Stimulated activated CD8-positive, alpha-beta memory T cell treated with anti-CD3 and anti-CD28 coated beads, Interleukin-15, amount 100 ng/mL, for 4 hours (primary cell): ENCODE data around the gene THOC6.
A peak's percentile ranks its signal among the peaks of the same experiment; 100 is the strongest.
"Not testable (repeated sequence)": the region's sequence is repeated elsewhere in the genome, so short reads cannot be mapped to it uniquely, and the experiment has no call there.

Experiments used
- DNase-seq, 2 donors: peaks; one replicate each; pipeline ENCODE4 v3.0.0-alpha.2; 2020; ENCODE audit warnings: low read depth in 2 of 2

The THOC6 gene

DNA sequence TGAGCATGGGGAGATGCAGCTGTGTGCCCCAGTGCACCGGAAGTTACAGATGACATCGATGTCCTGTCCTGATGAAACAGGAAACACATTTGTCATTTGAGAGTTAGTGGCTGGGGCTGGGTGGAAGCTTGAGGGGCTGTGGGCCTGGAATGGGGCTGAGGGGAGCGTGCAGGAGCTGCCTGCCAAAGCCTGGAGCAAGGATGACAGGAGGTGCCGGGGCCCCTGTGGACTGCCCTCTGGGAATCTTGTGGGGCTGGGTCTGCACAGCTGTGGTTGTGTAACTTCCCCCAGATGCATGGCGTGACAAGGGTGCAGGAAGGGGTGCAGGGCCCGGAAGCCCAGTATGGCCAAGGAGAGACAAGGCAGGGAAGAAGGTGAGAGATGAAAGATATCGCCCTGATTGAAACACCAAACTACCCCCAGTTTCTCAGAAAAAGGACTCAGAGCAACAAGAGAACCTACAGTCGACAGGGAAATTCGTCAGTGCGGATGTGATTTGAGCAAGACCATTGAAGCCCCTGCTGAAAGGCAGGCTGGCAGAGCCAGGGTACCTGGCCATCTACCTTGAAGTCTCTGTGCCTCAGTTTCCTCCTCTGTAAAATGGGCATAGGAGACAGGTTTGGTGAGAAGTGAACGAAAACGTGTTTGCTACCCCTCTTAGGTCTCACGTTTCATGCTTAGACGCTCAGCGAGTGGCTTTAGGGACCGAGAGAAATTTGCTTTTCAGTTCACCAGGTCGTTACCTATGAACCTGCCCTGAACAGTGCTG, 31.3 kb downstream of the THOC6 start:
- DNase-seq, result no peak

DNA sequence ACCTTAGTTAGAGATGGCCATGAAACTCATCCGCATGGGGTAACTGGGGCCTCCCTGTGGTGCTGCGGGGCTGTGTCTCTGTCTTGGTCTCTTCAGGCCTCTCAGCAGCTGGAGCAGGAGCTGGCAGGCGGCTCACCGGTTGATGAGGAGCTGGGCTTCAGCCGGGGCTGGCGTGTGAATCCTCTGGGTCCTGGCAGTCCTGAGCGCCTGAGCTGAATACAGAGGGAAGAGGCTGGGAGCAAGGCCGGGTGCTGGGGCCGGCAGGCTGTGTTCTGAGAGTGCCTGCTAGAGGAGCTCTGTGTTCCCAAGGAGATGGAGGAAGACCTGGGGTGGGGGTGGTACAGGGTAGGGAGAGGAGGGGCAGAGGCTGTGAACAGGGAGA, 31.9 kb downstream of the THOC6 start:
- DNase-seq, result not testable (repeated sequence)

DNA sequence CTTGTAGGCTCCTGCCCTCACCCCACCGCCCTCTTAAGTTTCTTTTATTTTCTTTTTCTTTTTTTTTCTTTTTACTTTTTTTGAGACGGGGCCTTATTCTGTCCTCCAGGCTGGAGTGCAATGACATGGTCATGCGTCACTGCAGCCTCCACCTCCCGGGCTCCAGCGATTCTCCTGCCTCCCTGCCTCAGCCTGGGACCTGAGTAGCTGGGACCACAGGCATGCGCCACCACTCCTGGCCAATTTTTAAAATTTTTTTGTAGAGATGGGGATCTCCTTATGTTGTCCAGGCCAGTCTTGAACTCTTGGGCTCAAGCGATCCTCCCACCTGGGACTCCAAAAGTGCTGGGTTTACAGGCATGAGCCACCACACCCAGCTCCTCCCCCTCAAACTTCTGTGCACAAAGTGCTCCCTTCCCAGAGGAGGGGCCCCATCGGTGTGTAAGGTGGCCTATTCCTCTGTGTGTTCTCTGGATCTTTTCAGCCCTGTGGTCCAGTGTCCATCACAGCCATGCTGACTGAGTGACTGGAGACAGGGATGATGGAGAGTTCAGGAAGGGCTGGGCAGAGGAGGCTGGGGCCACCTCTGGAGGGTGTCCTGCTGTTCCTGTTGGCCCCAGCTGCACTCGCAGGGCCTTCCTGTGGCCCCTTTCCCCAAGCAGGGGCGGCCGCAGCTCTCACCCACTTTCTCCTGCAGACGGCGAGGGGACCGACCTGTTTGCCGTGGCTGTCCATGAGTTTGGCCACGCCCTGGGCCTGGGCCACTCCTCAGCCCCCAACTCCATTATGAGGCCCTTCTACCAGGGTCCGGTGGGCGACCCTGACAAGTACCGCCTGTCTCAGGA, 32.7 kb downstream of the THOC6 start:
- DNase-seq, result no peak

DNA sequence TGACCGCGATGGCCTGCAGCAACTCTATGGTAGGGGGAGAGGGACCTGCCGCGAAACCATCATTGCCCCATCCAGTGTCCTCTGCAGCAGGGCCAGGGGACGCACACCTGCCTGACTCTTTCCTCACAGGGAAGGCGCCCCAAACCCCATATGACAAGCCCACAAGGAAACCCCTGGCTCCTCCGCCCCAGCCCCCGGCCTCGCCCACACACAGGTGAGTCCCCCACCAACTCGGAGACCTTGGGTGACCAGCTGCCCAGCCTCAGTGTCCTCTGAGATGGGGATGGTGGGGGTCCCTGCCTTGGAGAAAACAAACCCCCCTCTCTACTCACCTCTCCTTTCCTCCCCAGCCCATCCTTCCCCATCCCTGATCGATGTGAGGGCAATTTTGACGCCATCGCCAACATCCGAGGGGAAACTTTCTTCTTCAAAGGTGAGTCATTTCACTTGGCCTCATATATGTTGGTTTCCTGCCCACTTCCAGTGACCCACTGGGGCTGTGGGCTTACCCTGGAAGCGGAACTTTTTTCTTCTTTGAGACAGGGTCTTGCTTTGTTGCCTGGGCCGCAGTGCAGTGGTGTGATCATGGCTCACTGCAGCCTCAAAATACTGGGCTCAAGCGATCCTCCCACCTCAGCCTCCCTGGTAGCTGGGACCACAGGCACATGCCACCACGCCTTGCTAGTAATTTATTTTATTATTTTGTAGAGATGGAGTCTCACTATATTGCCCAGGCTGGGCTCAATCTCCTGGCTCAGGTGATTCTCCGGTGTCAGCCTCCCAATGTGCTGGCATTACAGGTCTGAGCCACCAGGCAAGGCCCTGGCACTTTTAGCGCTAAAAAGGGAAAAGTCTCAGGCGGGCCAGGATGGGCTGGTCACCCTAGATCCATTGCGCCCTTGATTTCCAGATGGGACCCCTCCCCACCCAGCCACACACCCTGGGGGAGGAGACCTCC, 33.6 kb downstream of the THOC6 start:
- DNase-seq, result no peak

DNA sequence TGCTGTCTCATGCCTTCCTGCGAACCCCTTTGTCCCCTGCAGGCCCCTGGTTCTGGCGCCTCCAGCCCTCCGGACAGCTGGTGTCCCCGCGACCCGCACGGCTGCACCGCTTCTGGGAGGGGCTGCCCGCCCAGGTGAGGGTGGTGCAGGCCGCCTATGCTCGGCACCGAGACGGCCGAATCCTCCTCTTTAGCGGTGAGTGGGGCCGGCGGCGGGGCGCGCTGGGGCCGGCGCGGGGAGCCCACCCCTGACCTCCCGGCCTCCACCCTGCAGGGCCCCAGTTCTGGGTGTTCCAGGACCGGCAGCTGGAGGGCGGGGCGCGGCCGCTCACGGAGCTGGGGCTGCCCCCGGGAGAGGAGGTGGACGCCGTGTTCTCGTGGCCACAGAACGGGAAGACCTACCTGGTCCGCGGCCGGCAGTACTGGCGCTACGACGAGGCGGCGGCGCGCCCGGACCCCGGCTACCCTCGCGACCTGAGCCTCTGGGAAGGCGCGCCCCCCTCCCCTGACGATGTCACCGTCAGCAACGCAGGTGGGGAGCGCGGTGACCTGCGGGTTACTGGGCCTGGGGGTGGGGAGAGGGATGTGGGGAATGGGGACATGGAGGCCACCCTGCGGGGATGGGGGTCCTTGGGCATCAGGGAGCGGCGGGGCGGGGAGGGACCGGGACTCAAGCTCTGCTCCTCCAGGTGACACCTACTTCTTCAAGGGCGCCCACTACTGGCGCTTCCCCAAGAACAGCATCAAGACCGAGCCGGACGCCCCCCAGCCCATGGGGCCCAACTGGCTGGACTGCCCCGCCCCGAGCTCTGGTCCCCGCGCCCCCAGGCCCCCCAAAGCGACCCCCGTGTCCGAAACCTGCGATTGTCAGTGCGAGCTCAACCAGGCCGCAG, 34.5 kb downstream of the THOC6 start:
- DNase-seq, result no peak

DNA sequence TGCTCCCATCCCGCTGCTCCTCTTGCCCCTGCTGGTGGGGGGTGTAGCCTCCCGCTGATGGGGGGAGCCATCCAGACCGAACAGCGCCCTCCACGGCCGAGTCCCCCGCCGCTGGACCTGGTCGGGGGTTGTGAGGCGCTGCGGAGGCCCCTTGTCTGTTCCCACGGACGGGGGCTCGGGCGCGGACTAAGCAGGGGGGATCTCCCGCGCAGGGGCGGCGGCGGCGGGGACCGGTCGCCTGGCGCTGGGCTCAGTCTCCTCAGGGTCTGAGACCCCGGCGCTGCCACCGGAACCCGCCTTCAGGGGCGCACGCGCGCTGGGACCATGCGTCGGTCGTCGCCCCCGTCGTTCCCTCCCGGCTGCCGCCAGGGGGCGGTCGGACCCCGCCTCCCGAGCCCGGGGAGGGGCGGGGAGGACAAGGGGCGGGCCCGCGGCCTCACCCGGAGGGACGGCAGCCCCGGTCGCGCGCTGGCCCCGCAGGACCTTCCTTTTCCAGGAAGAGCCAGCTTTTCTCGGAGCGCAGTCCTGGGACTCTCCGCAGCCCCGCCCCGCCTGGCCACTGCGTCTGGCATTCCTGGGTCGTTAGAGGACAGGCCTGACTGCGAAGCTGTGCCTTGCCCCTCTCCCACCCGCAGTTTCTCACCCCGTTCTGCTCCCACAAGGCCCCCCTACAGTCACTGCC, 35.3 kb downstream of the THOC6 start:
- DNase-seq, result peak; percentile 68 to 76

DNA sequence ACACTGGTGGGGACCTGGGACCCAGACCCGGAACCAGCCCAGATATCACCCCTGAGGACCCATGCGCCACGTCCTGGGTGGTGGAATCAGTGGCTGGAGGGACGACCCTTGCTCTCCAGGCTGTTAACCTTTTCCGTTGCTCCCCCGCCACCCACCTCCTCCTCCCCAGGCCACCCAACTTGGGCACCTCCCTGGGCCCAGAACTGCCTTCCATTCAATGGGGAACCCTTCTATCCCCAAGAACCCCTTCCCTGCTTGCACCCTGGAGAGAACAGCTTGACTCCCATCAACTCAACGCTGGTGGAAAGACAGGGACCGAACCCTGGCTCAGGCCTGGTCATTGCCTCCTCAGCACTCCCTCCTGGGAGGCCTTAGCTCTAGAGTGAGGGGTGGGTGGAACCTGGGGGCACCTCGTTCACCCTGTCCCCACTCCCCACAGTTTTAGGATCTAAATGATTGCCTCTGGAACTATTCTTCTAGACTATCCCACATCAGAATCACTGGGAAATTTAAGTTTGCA, 35.9 kb downstream of the THOC6 start:
- DNase-seq, result no peak

DNA sequence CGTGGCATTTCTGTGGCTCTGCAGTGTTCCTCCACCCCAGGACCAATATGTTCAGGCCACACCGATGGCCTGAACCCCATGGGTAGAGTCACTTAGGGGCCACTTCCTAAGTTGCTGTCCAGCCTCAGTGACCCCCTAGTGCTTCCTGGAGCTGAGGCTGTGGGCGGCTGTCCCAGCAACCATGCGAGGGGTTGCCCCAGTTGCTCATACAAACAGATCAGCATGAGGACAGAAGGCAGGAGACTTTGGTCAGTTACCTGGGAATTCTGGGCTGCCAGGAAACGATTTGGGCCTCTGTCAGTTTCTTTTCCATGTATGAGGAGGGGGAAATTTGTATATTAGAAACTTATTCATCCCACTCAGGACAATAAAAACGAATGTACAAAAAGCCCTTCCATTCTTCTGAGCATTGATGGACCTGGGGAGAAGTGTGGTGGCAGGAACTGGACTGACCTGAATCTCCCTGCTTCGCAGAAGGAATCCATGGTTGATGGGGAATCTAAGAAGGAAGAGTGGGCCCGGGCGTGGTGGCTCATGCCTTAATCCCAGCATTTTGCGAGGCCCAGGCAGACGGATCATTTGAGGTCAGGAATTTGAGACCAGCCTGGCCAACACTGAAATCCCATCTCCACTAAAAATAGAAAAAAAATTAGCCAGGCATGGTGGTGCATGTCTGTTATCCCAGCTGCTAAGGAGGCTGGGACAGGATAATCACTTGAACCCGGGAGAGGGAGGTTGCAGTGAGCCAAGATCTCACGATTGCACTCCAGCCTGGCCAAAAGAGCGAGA, 36.7 kb downstream of the THOC6 start:
- no peak for DNase-seq

DNA sequence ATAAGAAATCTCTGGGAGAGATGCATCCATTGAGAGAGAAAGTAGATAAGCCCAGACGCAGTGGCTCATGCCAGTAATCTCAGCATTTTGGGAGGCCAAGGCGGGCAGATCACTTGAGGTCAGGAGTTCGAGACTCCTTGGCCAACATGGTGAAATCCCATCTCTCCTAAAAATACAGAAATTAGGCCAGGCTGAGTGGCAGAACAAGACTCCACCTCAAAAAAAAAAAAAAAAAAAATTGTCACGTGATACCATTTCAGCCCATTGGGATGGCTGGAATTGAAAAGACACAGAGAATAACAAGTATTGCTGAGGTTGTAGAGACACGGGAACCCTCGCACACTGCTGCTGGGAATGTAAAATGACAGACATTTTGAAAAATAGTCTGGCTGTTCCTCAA, 38.7 kb downstream of the THOC6 start:
- no peak for DNase-seq

DNA sequence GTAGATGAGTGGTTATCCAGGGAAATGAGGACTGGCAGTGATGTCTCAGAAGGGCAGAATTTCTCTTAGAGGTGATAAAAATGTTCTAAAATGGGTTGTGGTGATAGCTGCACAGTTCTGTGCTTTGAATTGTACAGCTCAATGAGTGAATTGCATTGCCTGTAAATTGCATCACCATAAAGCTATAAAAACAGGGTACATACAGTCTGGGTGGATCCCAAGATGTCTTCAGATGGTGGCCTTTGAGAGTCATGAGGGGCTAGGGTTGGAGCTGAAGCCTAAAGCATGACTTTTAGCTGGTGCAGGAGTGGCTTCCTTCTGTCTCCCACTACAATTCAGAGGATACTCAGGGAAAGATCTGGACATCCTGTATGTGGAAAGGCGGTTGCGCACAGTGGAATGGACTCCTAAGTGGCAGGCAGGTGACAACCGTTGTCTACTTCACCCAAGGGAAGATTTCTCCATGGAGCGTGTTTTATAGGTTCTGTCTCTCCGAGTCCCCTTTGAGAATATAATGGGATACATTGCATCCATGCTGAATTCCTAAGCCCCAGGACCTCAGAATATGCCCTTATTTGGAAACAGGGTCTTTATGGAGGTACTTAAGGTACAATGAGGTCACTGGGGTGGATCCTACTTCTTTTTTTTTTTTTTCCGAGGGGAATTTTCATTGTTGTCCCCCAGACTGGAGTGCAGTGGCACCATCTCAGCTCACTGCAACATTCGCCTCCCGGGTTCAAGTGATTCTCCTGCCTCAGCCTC, 40.0 kb downstream of the THOC6 start:
- DNase-seq, result no peak

DNA sequence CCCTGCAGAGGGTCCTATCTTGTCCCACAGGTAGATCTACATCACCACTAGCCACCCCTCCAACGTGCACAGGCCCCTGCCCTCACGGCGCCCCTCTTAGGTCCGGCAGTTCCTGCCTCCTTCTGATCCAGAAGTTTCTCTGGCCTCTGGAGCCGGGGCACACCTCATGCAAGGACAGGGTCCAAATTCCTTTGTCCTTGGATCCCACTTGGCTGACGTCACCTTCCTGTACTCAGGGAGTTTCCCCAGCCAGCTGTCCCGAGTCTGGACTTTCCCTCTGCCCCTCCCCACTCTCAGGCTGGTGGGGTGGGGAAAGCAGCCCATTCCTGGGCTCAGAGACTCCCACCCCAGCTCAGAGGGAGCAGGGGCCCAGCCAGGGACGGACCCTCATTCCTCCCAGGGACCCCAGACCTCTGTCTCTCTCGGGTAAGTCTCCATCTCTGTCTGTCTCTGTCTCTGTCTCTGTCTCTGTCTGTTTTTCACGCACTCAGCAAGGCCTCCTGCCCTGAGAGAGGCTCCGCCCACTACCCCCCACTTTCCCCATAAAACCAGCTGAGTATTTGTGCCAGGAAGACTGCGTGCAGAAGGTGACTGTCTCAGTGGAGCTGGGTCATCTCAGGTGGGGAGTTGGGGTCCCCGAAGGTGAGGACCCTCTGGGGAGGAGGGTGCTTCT, 41.4 kb downstream of the THOC6 start, which contains the start of gene IL32:
IL32 (plus strand) TSS at position 572 of the 673 bp plus-strand sequence. CDS start 172 bp downstream, outside the sequence.
- peak; percentile 44 to 58 for DNase-seq

DNA sequence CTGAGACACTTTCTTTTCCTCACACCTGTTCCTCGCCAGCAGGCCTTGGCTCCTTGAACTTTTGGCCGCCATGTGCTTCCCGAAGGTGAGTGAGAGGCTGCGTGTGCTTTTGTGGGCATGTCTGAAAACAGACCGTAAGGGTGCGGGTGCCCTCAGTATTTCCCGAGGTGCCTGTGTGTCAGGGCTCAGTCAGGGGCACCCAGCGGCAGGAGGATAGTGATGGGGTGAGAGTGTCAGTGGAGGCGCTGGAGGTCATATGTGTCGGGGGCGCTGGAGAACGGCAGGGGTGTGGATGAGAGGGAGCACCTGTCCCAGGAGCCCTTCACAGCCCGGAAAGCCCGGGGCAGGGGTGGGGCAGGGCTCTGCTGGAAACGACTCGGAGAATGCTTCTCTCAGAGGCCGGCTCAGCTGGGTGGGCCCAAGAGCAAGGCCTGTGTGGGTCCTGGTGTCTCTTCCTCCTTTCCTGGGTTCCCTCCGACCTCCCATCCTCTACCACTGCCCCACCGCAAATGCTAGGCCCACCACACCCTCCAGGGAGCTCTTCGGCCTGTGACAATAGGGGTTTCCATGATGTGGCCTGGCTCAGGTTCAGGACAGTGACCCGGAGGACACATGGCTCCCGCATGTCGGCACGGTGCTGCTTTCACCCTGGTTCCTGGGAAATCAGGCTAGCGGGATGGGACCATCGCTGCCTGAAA, 42.1 kb downstream of the THOC6 start:
- DNase-seq, result no peak

DNA sequence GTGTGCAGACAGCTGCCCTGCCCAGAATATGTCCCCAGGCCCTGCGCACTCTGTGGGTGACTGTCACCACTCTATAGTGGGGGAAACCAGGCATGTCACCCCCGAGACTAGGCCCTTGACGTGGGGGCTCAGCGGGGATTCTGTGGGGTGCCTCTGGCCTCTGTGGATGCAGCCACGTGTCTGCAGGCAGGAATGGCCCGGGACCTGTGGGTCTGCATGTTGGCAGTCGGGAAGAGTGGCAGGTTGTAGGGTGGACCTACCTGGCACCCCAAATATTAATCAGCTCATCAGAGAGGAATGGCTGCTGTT, 42.6 kb downstream of the THOC6 start:
- DNase-seq, result no peak

DNA sequence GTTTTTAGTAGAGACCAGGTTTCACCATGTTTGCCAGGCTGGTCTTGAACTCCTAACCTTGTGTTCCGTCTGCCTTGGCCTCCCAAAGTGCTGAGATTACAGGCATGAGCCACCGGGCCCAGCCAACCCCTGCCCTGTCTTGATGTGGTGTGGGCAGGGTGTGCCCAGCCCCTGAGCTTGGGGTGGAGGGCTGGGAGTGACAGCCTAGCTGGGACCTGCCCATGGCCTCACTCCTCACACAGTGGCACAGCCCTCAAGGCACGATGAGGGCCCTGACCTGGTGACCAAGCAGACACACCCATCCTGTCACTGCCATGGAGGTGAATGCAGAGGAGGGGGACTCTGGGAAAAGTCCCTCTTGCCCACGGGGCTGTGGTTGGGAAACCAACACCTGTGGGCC, 44.7 kb downstream of the THOC6 start:
- DNase-seq, result no peak

DNA sequence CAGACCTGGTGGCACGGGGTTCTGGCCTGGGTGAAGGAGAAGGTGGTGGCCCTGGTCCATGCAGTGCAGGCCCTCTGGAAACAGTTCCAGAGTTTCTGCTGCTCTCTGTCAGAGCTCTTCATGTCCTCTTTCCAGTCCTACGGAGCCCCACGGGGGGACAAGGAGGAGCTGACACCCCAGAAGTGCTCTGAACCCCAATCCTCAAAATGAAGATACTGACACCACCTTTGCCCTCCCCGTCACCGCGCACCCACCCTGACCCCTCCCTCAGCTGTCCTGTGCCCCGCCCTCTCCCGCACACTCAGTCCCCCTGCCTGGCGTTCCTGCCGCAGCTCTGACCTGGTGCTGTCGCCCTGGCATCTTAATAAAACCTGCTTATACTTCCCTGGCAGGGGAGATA, 45.3 kb downstream of the THOC6 start:
- DNase-seq, result not testable (repeated sequence)

DNA sequence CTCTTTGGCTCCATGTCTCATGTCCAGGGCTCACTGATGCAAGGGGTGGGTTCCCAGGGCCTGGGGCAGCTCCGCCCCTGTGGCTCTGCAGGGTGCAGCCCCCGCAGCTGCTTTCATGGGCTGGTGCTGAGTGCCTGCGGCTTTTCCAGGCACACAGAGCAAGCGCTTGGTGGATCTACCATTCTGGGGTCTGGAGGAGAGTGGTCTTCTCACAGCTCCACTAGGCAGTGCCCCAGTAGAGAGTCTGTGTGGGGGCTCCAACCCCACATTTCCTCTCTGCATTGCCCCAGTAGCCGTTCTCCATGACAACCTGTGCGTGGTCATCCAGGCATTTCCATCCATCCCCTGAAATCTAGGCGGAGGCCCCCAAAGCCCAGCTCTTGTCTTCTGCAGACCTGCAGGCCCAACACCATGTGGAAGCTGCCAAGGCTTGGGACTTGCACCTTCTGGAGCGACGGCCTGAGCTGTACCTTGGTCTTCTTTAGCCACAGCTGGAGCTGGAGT, 46.8 kb downstream of the THOC6 start:
- no peak for DNase-seq

DNA sequence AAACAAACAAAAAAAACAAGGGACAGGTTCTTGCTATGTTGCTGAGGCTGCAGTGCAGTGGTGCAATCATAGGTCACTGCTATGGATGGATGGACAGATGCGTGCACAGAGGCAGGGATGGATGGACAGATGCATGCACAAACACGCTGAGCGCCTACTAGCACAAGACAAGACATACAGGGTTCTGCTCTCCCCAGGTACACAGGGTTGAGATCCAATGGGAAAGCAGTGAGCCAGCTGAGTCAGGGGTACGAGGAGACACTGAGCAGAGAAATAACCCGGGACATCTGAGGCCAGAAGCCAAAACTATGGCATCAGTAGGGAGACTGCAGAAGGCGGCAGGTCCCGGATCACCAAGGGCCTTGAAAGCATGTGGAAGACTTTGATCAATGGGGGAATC, 47.8 kb downstream of the THOC6 start:
- no peak for DNase-seq
